K562 (cell line): Measurements from ENCODE around the gene NKG7. TPM values are rescaled to one million over a fixed set of nuclear protein-coding genes. Genes with fewer than 3 reads are reported as not detected.
A peak's percentile ranks its signal among the peaks of the same experiment; 100 is the strongest.

Source experiments
- CBX3 ChIP-seq, 2 experiments: IDR thresholded peaks; 1 replicate in 1 of 2; 2 replicates in 1 of 2; pipeline ENCODE4 v1.6.1; 2012; ENCODE audit warnings: inconsistent platforms in 2 of 2, low read length in 2 of 2, borderline replicate concordance in 1 of 2, control low read depth in 1 of 2
- ELF4 ChIP-seq: fragments of 450-650 bp; formaldehyde crosslinking; IDR thresholded peaks from 2 replicates; pipeline ENCODE4 v1.4.0; 2022; ENCODE audit warnings: missing genetic modification characterization
- FOSL1 ChIP-seq: fragments of 200-800 bp; sonication (Bioruptor generic); conservative IDR thresholded peaks from 2 replicates; pipeline ENCODE4 v1.6.1; 2016; ENCODE audit warnings: missing genetic modification characterization, missing compliant biosample characterization
- HDAC8 ChIP-seq: fragments of 450-650 bp; IDR thresholded peaks from 2 replicates; pipeline ENCODE4 v1.6.1; 2016; ENCODE audit warnings: mild to moderate bottlenecking, missing genetic modification characterization, moderate library complexity, missing compliant biosample characterization
- MBD2 ChIP-seq: sonication (generic); IDR thresholded peaks from 2 replicates; pipeline ENCODE4 v1.6.1; 2016; ENCODE audit warnings: low read depth, borderline replicate concordance
- MEIS2 ChIP-seq: fragments of 450-650 bp; IDR thresholded peaks from 2 replicates; pipeline ENCODE4 v1.6.1; 2014; ENCODE audit warnings: mild to moderate bottlenecking; ENCODE audit not compliant: partially characterized antibody
- MTA3 ChIP-seq: fragments of 450-650 bp; formaldehyde crosslinking; IDR thresholded peaks from 2 replicates; pipeline ENCODE4 v1.6.1; 2017; ENCODE audit warnings: mild to moderate bottlenecking, borderline replicate concordance
- NFIC ChIP-seq: fragments of 450-650 bp; IDR thresholded peaks from 2 replicates; pipeline ENCODE4 v1.6.1; 2017; ENCODE audit warnings: mild to moderate bottlenecking, inconsistent platforms
- PHF8 ChIP-seq: fragments of 200-600 bp; sonication (generic); IDR thresholded peaks from 2 replicates; pipeline ENCODE4 v1.6.1; 2012; ENCODE audit warnings: mixed run types, mild to moderate bottlenecking, inconsistent platforms, low read length, moderate library complexity, borderline replicate concordance
- RAD21 ChIP-seq, 2 experiments: fragments of 250-450 bp in 1 of 2; fragments of 450-650 bp in 1 of 2; sonication (Bioruptor Pico) in 1 of 2; formaldehyde crosslinking in 1 of 2; IDR thresholded peaks in 1 of 2; conservative IDR thresholded peaks in 1 of 2; 2 replicates each; pipeline versions ENCODE4 v1.4.0 to v1.8.0; 2020 to 2022; ENCODE audit warnings: mild to moderate bottlenecking in 2 of 2, moderate library complexity in 1 of 2
- RBBP5 ChIP-seq: fragments of 200-600 bp; sonication (generic); IDR thresholded peaks from 2 replicates; pipeline ENCODE4 v1.6.1; 2012; ENCODE audit warnings: borderline replicate concordance, mild to moderate bottlenecking, low read length, control low read depth, inconsistent platforms; ENCODE audit not compliant: insufficient read depth, poor library complexity, severe bottlenecking
- SMARCB1 ChIP-seq: IDR thresholded peaks from 2 replicates; pipeline ENCODE4 v1.6.1; 2011; ENCODE audit warnings: improper control_type of control experiment, low read depth; ENCODE audit not compliant: insufficient read length
- SOX6 ChIP-seq: fragments of 450-650 bp; IDR thresholded peaks from 2 replicates; pipeline ENCODE4 v1.6.1; 2014; ENCODE audit warnings: mild to moderate bottlenecking
- TCFL5 ChIP-seq: fragments of 250-450 bp; sonication (Bioruptor Pico); conservative IDR thresholded peaks from 2 replicates; pipeline ENCODE4 v1.6.1; 2021; ENCODE audit warnings: mild to moderate bottlenecking, moderate library complexity, matching md5 sums
- ZNF436 ChIP-seq: fragments of 250-450, 450-650 bp; sonication (Bioruptor Pico); formaldehyde crosslinking; IDR thresholded peaks from 2 replicates; pipeline ENCODE4 v1.7.0; 2020; ENCODE audit warnings: mild to moderate bottlenecking
- polyA plus RNA-seq, 8 experiments: library from polyadenylated mRNA; depleted of rRNA in 4 of 8; stranded (reverse) in 5 of 8; unstranded in 3 of 8; fragments of >200 nt; fragmentation: Nextera tagmentation in 2 of 8; fragmentation: Illumina TruSeq in 1 of 8; extraction: Ambion mirVana in 2 of 8; extraction: Trizol in 1 of 8; gene quantifications; 2 replicates each; pipeline versions ENCODE4 v1.2.1 to v1.2.3, GENCODE V29; 2011 to 2014; ENCODE audit warnings: inconsistent platforms in 1 of 8, missing spikeins in 1 of 8
- total RNA-seq, 7 experiments: library from RNA; depleted of rRNA in 6 of 7; stranded (reverse); fragments of >200 nt in 6 of 7; fragmentation: Illumina TruSeq in 2 of 7; extraction: Trizol in 2 of 7; gene quantifications; 2 replicates each; pipeline versions ENCODE4 v1.2.1 to v1.2.3, GENCODE V29; 2011 to 2021; ENCODE audit warnings: low replicate concordance in 1 of 7
- TF ChIP-seq, protein P1 (sequence below): fragments of 450-650 bp; IDR thresholded peaks from 2 replicates; pipeline ENCODE4 v1.6.1; 2018; ENCODE audit not compliant: partially characterized antibody
- TF ChIP-seq, protein P2 (sequence below): fragments of 450-650 bp; IDR thresholded peaks from 2 replicates; pipeline ENCODE4 v1.6.1; 2017; ENCODE audit warnings: antibody characterized with exemption, mild to moderate bottlenecking
- TF ChIP-seq, protein P3 (sequence below): sonication (generic); formaldehyde crosslinking; IDR thresholded peaks from 2 replicates; pipeline ENCODE4 v1.8.0; 2022; ENCODE audit warnings: mild to moderate bottlenecking, missing genetic modification reagents

Gene NKG7
- total and polyA plus RNA-seq, 9 of the 15 experiments (the other 6 are each of a cell fraction or from before 2014, with no cell fraction given): 0.30 to 0.70 (median 0.51) TPM; not detected in 2

DNA sequence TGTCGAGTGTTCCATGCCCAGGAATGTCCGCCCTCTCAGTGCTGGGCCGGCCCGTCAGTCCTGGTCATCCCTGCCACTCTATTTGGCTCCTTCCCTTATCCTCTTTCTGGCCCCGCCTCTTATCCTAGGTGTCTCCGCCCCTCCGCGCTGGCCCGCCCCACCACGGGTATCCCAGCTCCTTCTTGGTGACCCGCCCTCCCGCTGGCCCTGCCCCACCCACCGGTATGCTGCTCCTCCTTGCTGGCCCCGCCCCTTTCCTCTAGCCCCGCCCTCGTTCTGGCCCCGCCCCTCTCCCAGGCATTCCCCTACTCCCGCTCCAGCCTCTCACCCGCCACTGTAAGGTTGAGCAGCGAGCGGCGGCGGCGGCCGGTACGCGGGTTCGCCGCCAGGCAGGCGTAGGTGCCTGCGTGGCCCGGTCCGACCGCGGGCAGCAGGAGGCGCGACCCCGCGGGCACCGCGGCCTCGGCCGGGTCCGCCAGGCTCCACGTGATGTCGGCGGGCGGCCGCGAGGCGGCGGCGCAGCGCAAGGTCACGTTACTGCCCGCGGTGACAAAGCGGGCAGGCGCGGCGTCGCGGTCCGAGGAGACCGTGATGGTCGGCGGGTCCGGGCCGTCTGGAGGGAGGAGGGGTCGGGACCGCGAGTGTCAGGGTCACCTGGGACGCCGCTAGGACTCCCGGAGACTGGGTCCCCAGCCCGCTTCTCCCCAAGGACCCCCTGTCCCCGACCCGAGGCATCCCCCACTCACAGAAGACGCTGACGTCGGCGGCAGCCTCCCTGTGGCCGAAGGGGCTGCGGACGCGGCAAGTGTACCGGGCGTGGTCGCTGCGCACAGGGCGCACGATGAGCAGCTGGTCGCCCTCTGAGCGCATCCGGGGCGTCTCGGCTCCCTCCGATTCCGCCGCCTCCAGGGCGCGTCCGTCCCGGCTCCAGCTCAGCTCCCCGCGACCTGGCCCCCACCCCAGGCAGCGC is 32.5 kb downstream of the NKG7 start (continued):
- TF ChIP-seq, protein P1, sequence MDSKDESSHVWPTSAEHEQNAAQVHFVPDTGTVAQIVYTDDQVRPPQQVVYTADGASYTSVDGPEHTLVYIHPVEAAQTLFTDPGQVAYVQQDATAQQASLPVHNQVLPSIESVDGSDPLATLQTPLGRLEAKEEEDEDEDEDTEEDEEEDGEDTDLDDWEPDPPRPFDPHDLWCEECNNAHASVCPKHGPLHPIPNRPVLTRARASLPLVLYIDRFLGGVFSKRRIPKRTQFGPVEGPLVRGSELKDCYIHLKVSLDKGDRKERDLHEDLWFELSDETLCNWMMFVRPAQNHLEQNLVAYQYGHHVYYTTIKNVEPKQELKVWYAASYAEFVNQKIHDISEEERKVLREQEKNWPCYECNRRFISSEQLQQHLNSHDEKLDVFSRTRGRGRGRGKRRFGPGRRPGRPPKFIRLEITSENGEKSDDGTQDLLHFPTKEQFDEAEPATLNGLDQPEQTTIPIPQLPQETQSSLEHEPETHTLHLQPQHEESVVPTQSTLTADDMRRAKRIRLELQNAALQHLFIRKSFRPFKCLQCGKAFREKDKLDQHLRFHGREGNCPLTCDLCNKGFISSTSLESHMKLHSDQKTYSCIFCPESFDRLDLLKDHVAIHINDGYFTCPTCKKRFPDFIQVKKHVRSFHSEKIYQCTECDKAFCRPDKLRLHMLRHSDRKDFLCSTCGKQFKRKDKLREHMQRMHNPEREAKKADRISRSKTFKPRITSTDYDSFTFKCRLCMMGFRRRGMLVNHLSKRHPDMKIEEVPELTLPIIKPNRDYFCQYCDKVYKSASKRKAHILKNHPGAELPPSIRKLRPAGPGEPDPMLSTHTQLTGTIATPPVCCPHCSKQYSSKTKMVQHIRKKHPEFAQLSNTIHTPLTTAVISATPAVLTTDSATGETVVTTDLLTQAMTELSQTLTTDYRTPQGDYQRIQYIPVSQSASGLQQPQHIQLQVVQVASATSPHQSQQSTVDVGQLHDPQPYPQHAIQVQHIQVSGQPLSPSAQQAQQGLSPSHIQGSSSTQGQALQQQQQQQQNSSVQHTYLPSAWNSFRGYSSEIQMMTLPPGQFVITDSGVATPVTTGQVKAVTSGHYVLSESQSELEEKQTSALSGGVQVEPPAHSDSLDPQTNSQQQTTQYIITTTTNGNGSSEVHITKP: no peak
- TF ChIP-seq, protein P2, sequence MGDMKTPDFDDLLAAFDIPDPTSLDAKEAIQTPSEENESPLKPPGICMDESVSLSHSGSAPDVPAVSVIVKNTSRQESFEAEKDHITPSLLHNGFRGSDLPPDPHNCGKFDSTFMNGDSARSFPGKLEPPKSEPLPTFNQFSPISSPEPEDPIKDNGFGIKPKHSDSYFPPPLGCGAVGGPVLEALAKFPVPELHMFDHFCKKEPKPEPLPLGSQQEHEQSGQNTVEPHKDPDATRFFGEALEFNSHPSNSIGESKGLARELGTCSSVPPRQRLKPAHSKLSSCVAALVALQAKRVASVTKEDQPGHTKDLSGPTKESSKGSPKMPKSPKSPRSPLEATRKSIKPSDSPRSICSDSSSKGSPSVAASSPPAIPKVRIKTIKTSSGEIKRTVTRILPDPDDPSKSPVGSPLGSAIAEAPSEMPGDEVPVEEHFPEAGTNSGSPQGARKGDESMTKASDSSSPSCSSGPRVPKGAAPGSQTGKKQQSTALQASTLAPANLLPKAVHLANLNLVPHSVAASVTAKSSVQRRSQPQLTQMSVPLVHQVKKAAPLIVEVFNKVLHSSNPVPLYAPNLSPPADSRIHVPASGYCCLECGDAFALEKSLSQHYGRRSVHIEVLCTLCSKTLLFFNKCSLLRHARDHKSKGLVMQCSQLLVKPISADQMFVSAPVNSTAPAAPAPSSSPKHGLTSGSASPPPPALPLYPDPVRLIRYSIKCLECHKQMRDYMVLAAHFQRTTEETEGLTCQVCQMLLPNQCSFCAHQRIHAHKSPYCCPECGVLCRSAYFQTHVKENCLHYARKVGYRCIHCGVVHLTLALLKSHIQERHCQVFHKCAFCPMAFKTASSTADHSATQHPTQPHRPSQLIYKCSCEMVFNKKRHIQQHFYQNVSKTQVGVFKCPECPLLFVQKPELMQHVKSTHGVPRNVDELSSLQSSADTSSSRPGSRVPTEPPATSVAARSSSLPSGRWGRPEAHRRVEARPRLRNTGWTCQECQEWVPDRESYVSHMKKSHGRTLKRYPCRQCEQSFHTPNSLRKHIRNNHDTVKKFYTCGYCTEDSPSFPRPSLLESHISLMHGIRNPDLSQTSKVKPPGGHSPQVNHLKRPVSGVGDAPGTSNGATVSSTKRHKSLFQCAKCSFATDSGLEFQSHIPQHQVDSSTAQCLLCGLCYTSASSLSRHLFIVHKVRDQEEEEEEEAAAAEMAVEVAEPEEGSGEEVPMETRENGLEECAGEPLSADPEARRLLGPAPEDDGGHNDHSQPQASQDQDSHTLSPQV: peak; percentile 91
- peak; percentile 53 for TF ChIP-seq SOX6
- peak; percentile 75; the same call in 1 of the 2 replicates for TF ChIP-seq PHF8
- peak; percentile 27; the same call in 1 of the 2 replicates for TF ChIP-seq MTA3
- peak in 1 of 2 experiments; percentile 77; a peak in 3 of 4 replicates for TF ChIP-seq RAD21 (CRISPR knock-in tag; conservative IDR thresholded peaks at IDR 0.05 in 1 of 2, IDR thresholded peaks at IDR 0.05 in 1 of 2)
- TF ChIP-seq TCFL5 (CRISPR knock-in tag): no peak
- peak; percentile 51 for TF ChIP-seq NFIC
- peak; percentile 72 for TF ChIP-seq RBBP5
- TF ChIP-seq ELF4 (CRISPR knock-in tag): no peak
- TF ChIP-seq ZNF436: no peak
- TF ChIP-seq, protein P3, sequence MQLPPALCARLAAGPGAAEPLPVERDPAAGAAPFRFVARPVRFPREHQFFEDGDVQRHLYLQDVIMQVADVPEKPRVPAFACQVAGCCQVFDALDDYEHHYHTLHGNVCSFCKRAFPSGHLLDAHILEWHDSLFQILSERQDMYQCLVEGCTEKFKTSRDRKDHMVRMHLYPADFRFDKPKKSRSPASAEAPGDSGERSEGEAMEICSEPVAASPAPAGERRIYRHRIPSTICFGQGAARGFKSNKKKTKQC (CRISPR knock-in tag): peak; percentile 96
- TF ChIP-seq MEIS2: no peak
- TF ChIP-seq FOSL1 (tag): peak; percentile 74
- peak; percentile 27; the same call in 1 of the 2 replicates for TF ChIP-seq MBD2
- no peak for TF ChIP-seq SMARCB1
- TF ChIP-seq HDAC8: peak; percentile 85; the same call in 1 of the 2 replicates
- peak in 1 of 2 experiments; percentile 51; a peak in 1 of 3 replicates for TF ChIP-seq CBX3 (IDR thresholded peaks at IDR 0.05; ENCODE audit: borderline replicate concordance in 1 of 2, low read length in 2 of 2)
